AG10803 (cell line): Measurements from ENCODE around the gene SLC27A4.

ENCODE experiments used
- DNase-seq: peaks from one replicate; pipeline ENCODE4 v3.0.0; 2010; ENCODE audit warnings: low read depth
- H3K4me3 ChIP-seq: 2 replicates; pipeline ENCODE4 v1.5.1; 2011; ENCODE audit warnings: mild to moderate bottlenecking, low read length, control low read depth
- CTCF ChIP-seq: conservative IDR thresholded peaks from 2 replicates; pipeline ENCODE4 v1.5.1; 2011; ENCODE audit warnings: mild to moderate bottlenecking, low read length, control low read depth, inconsistent platforms

SLC27A4 gene

GRCh38 chr9:128372188-128372641, 31.9 kb downstream of the SLC27A4 start:
- H3K4me3 ChIP-seq: peak overlapping the region; percentile 99
- no peak for TF ChIP-seq CTCF
- DNase-seq: peak; percentile 25

- no peak for TF ChIP-seq CTCF
Measured at GRCh38 chr9:128372784-128373183, 32.5 kb downstream of the SLC27A4 start.

DNA sequence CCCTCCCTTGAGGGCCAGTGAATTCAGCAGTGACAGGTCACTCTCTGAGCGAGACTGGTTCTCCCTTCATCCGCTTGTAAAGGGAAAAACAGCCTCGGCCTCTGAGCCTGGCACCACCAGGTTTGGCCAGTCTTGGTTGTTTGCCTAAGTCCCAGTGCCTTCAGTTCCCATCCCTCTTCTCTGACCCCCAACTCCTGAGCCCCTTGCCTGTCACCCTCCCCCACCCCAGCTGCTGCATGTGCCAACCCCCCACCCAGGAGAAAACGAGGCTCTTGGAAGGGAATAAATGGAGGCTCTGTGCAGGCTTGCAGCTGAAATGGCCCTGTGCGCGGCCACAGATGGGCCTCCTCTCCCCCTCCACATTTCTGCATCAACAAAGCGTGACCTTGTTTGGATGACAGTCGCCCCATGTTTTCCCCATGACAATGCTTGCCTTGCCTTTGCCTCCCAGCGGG, 33.9 kb downstream of the SLC27A4 start:
- no peak overlapping the region for H3K4me3 ChIP-seq
- DNase-seq: no peak
- no peak for TF ChIP-seq CTCF

More at GRCh38 chr9:128372784-128373183, 32.5 kb downstream of the SLC27A4 start:
- no peak for DNase-seq
- H3K4me3 ChIP-seq: peak overlapping the region; percentile 4

DNA sequence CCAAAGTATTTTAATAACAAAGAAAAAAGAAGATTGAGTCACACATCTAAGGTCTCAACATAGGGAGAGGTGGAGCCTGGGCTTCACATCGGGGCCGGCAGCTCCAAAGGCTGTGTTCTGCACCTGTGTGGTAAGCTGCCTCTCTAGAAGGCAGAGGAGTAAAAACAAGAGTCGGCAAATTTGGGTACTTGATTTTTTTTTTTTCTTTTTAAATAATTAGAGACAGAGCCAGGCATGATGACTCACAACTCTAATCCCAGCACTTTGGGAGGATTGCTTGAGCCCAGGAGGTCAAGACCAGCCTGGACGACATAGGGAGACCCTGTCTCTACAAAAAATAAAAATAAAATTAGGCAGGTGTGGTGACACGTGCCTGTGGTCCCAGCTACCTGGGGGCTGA, 35.5 kb downstream of the SLC27A4 start:
- no peak for TF ChIP-seq CTCF
- no peak for DNase-seq
- no peak overlapping the region for H3K4me3 ChIP-seq

- DNase-seq: no peak
- H3K4me3 ChIP-seq: no peak overlapping the region
- TF ChIP-seq CTCF: no peak
Measured at GRCh38 chr9:128382261-128382660, 41.9 kb downstream of the SLC27A4 start.

- H3K4me3 ChIP-seq: no peak overlapping the region
- TF ChIP-seq CTCF: no peak
- no peak for DNase-seq
Measured at GRCh38 chr9:128383007-128383753, 42.9 kb downstream of the SLC27A4 start.

DNA sequence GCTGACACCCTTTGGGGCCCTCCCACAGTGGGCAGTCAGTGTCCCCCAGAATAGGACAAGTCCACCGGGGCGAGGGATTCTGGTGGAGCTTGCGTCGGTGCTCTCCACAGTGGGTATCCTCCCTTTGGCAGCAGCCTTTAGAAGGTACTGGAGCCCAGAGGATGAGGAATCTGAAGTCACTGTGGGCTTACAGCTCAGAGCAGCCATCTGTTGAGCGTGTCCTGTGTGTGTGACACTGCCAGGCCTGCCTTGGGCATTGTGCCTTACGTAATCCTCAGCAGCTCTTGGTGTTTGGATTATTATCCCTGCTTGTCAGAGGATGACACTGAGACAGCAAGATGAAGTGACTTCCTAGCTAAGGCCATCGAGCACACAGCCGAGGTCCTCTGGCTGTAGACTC, 43.5 kb downstream of the SLC27A4 start:
- no peak overlapping the region for H3K4me3 ChIP-seq
- no peak for TF ChIP-seq CTCF
- no peak for DNase-seq
